GM23338 (cell line): Measurements from ENCODE around the gene CRYL1. TPM values are rescaled to one million over a fixed set of nuclear protein-coding genes. Genes with fewer than 3 reads are reported as not detected.

Source experiments
- ATAC-seq: fragments of 200-7000 bp; cut with Tn5 transposase; 3 replicates; pipeline ENCODE4 v1.9.1; 2020
- DNase-seq: peaks from one replicate; pipeline ENCODE4 v3.0.0-alpha.2; 2015; ENCODE audit warnings: low spot score
- H2AFZ ChIP-seq: fragments of 200-600 bp; sonication (generic); 2 replicates; pipeline ENCODE4 v1.8.0; 2016; ENCODE audit warnings: antibody characterized with exemption, mild to moderate bottlenecking, moderate library complexity
- H3F3A ChIP-seq: fragments of 200-600 bp; sonication (generic); replicated peaks from 2 replicates; pipeline ENCODE4 v1.8.0; 2017; ENCODE audit warnings: antibody characterized with exemption, mixed run types, low read depth
- H3K27ac ChIP-seq: fragments of 200-600 bp; sonication (generic); 2 replicates; pipeline ENCODE4 v1.6.1; 2016; ENCODE audit warnings: low read depth
- H3K27me3 ChIP-seq: fragments of 200-600 bp; sonication (generic); 2 replicates; pipeline ENCODE4 v1.8.0; 2016; ENCODE audit warnings: mild to moderate bottlenecking, mixed run types, moderate library complexity; ENCODE audit not compliant: insufficient read depth
- H3K36me3 ChIP-seq: fragments of 200-600 bp; sonication (generic); 2 replicates; pipeline ENCODE4 v1.8.0; 2016; ENCODE audit warnings: mild to moderate bottlenecking; ENCODE audit not compliant: insufficient read depth
- H3K4me1 ChIP-seq: fragments of 200-600 bp; sonication (generic); 2 replicates; pipeline ENCODE4 v1.8.0; 2016; ENCODE audit warnings: mild to moderate bottlenecking, moderate library complexity; ENCODE audit not compliant: insufficient read depth
- H3K4me2 ChIP-seq: fragments of 200-600 bp; sonication (generic); 2 replicates; pipeline ENCODE4 v1.7.1; 2017; ENCODE audit warnings: mixed run types
- H3K4me3 ChIP-seq: fragments of 200-600 bp; sonication (generic); 2 replicates; pipeline ENCODE4 v1.6.1; 2016; ENCODE audit warnings: mixed run types
- H3K79me2 ChIP-seq: fragments of 200-600 bp; sonication (generic); replicated peaks from 2 replicates; pipeline ENCODE4 v1.8.0; 2017; ENCODE audit warnings: mild to moderate bottlenecking; ENCODE audit not compliant: insufficient read depth
- H3K9me2 ChIP-seq: fragments of 200-600 bp; sonication (generic); 2 replicates; pipeline ENCODE4 v1.8.0; 2017; ENCODE audit not compliant: insufficient read depth
- H4K20me1 ChIP-seq: fragments of 200-600 bp; sonication (generic); replicated peaks from 2 replicates; pipeline ENCODE4 v1.8.0; 2017; ENCODE audit warnings: mild to moderate bottlenecking; ENCODE audit not compliant: insufficient read depth
- H3K27ac Mint-ChIP-seq: 2 replicates; pipeline ENCODE4 v1.8.0; 2020; ENCODE audit warnings: inconsistent platforms, mild to moderate bottlenecking, moderate library complexity, mixed read lengths
- H3K27me3 Mint-ChIP-seq: 3 replicates; pipeline ENCODE4 v1.8.0; 2022; ENCODE audit warnings: low read depth, mild to moderate bottlenecking, moderate library complexity, mixed read lengths, inconsistent platforms; ENCODE audit not compliant: insufficient read depth, poor library complexity
- H3K36me3 Mint-ChIP-seq: 3 replicates; pipeline ENCODE4 v1.8.0; 2021; ENCODE audit warnings: low read depth, mild to moderate bottlenecking, inconsistent platforms, moderate library complexity, mixed read lengths
- H3K4me1 Mint-ChIP-seq: 3 replicates; pipeline ENCODE4 v1.8.0; 2020; ENCODE audit warnings: mild to moderate bottlenecking, inconsistent platforms, mixed read lengths
- H3K4me3 Mint-ChIP-seq: 3 replicates; pipeline ENCODE4 v1.8.0; 2021; ENCODE audit warnings: moderate library complexity, mild to moderate bottlenecking, inconsistent platforms, mixed read lengths
- H3K9me3 Mint-ChIP-seq: 3 replicates; pipeline ENCODE4 v1.8.0; 2020; ENCODE audit warnings: moderate library complexity, mild to moderate bottlenecking, inconsistent platforms, mixed read lengths
- EZH2phosphoT487 ChIP-seq: fragments of 200-600 bp; sonication (generic); IDR thresholded peaks from one replicate; pipeline ENCODE4 v1.8.1; 2018; ENCODE audit warnings: antibody characterized with exemption; ENCODE audit not compliant: unreplicated experiment
- JUNB ChIP-seq: IDR thresholded peaks from one replicate; pipeline ENCODE4 v1.6.1; 2016; ENCODE audit warnings: antibody characterized with exemption; ENCODE audit not compliant: unreplicated experiment
- STAT1 ChIP-seq: IDR thresholded peaks from one replicate; pipeline ENCODE4 v1.6.1; 2016; ENCODE audit warnings: antibody characterized with exemption; ENCODE audit not compliant: unreplicated experiment
- polyA plus RNA-seq: library from polyadenylated mRNA; unstranded; fragments of >200 nt; fragmentation: Nextera tagmentation; extraction: Ambion mirVana; gene quantifications from 2 replicates; pipeline ENCODE4 v1.2.1, GENCODE V29; 2016
- total RNA-seq: library from RNA; depleted of rRNA; stranded (reverse); fragments of >200 nt; shearing (Covaris generic); gene quantifications from 2 replicates; pipeline ENCODE4 v1.2.3, GENCODE V29; 2014
- TF ChIP-seq, protein P1 (sequence below): fragments of 250-450 bp; sonication (Bioruptor Pico); IDR thresholded peaks from 2 replicates; pipeline ENCODE4 v1.5.0; 2020; ENCODE audit warnings: mild to moderate bottlenecking, moderate library complexity
- TF ChIP-seq, protein P2 (sequence below), 2 experiments: fragments of 200-600 bp in 1 of 2; sonication (generic) in 1 of 2; conservative IDR thresholded peaks; 2 replicates each; pipeline versions ENCODE4 v1.5.1 to v1.6.1; 2016 to 2017; ENCODE audit warnings: antibody characterized with exemption in 2 of 2, low read depth in 2 of 2, mild to moderate bottlenecking in 2 of 2, moderate library complexity in 1 of 2

Gene CRYL1
- total and polyA plus RNA-seq, 2 experiments from 2014 or later, result 2.2 to 2.6 TPM

GRCh38 chr13:20528452-20528851 is 2.8 kb upstream of the CRYL1 start (continued):
- TF ChIP-seq, protein P1, sequence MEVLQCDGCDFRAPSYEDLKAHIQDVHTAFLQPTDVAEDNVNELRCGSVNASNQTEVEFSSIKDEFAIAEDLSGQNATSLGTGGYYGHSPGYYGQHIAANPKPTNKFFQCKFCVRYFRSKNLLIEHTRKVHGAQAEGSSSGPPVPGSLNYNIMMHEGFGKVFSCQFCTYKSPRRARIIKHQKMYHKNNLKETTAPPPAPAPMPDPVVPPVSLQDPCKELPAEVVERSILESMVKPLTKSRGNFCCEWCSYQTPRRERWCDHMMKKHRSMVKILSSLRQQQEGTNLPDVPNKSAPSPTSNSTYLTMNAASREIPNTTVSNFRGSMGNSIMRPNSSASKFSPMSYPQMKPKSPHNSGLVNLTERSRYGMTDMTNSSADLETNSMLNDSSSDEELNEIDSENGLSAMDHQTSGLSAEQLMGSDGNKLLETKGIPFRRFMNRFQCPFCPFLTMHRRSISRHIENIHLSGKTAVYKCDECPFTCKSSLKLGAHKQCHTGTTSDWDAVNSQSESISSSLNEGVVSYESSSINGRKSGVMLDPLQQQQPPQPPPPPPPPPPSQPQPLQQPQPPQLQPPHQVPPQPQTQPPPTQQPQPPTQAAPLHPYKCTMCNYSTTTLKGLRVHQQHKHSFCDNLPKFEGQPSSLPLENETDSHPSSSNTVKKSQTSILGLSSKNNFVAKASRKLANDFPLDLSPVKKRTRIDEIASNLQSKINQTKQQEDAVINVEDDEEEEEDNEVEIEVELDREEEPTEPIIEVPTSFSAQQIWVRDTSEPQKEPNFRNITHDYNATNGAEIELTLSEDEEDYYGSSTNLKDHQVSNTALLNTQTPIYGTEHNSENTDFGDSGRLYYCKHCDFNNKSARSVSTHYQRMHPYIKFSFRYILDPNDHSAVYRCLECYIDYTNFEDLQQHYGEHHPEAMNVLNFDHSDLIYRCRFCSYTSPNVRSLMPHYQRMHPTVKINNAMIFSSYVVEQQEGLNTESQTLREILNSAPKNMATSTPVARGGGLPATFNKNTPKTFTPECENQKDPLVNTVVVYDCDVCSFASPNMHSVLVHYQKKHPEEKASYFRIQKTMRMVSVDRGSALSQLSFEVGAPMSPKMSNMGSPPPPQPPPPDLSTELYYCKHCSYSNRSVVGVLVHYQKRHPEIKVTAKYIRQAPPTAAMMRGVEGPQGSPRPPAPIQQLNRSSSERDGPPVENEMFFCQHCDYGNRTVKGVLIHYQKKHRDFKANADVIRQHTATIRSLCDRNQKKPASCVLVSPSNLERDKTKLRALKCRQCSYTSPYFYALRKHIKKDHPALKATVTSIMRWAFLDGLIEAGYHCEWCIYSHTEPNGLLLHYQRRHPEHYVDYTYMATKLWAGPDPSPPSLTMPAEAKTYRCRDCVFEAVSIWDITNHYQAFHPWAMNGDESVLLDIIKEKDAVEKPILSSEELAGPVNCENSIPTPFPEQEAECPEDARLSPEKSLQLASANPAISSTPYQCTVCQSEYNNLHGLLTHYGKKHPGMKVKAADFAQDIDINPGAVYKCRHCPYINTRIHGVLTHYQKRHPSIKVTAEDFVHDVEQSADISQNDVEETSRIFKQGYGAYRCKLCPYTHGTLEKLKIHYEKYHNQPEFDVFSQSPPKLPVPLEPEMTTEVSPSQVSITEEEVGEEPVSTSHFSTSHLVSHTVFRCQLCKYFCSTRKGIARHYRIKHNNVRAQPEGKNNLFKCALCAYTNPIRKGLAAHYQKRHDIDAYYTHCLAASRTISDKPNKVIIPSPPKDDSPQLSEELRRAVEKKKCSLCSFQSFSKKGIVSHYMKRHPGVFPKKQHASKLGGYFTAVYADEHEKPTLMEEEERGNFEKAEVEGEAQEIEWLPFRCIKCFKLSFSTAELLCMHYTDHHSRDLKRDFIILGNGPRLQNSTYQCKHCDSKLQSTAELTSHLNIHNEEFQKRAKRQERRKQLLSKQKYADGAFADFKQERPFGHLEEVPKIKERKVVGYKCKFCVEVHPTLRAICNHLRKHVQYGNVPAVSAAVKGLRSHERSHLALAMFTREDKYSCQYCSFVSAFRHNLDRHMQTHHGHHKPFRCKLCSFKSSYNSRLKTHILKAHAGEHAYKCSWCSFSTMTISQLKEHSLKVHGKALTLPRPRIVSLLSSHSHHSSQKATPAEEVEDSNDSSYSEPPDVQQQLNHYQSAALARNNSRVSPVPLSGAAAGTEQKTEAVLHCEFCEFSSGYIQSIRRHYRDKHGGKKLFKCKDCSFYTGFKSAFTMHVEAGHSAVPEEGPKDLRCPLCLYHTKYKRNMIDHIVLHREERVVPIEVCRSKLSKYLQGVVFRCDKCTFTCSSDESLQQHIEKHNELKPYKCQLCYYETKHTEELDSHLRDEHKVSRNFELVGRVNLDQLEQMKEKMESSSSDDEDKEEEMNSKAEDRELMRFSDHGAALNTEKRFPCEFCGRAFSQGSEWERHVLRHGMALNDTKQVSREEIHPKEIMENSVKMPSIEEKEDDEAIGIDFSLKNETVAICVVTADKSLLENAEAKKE (CRISPR knock-in tag), result no peak
- no peak for TF ChIP-seq JUNB
- no peak for TF ChIP-seq STAT1
- TF ChIP-seq, protein P2, sequence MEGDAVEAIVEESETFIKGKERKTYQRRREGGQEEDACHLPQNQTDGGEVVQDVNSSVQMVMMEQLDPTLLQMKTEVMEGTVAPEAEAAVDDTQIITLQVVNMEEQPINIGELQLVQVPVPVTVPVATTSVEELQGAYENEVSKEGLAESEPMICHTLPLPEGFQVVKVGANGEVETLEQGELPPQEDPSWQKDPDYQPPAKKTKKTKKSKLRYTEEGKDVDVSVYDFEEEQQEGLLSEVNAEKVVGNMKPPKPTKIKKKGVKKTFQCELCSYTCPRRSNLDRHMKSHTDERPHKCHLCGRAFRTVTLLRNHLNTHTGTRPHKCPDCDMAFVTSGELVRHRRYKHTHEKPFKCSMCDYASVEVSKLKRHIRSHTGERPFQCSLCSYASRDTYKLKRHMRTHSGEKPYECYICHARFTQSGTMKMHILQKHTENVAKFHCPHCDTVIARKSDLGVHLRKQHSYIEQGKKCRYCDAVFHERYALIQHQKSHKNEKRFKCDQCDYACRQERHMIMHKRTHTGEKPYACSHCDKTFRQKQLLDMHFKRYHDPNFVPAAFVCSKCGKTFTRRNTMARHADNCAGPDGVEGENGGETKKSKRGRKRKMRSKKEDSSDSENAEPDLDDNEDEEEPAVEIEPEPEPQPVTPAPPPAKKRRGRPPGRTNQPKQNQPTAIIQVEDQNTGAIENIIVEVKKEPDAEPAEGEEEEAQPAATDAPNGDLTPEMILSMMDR (conservative IDR thresholded peaks at IDR 0.05; ENCODE audit: low read depth in 2 of 2), result no peak
- TF ChIP-seq EZH2phosphoT487, result no peak

DNA sequence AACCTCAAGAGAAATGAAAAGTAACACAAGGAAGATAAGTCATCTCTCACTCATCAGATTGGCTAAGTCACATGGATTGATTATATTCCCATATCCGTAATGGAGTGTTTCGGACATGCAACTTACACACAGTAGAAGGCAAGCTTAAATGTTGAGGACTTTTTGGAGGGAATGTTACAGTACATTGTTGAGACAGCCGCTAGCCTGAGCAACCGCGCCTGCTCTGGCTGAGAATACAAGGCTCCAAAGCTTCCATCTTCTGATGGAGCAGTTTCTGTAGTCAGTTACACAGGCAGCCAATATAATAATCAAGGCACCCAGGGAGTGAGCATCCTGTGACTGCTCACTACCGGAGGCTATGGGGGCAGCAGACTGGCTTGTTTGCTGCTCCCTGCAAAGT is 1.0 kb upstream of the CRYL1 start:
- H3K79me2 ChIP-seq, result no peaks in the 10 kb centered on the region
- peak overlapping the region; percentile 100; the same call in 1 of the 2 replicates for H2AFZ ChIP-seq
- H3K4me2 ChIP-seq, result peak overlapping the region; percentile 92
- Mint-ChIP-seq H3K27me3 (peaks cover 27% of the 10 kb centered on the region), H3K4me1 (peaks cover 18% of the 10 kb centered on the region), H3K36me3 (peaks cover 6% of the 10 kb centered on the region; the same call in 2 of the 3 replicates), H3K9me3 (peaks cover 7% of the 10 kb centered on the region; the same call in 2 of the 3 replicates), H3K4me3 (peak overlapping the region; percentile 67; the same call in 2 of the 3 replicates), H3K27ac (no peak overlapping the region)
- H3F3A ChIP-seq, result no peaks in the 10 kb centered on the region
- H3K4me1 ChIP-seq, result peaks cover 27% of the 10 kb centered on the region
- H3K9me2 ChIP-seq, result no peaks in the 10 kb centered on the region
- H3K4me3 ChIP-seq, result peak overlapping the region; percentile 77
- DNase-seq (no peak), ATAC-seq (no peak)
- H3K36me3 ChIP-seq, result no peaks in the 10 kb centered on the region
- H3K27ac ChIP-seq, result no peak overlapping the region
- peaks cover 40% of the 10 kb centered on the region for H3K27me3 ChIP-seq
- no peaks in the 10 kb centered on the region for H4K20me1 ChIP-seq
- TF ChIP-seq, protein P1 (CRISPR knock-in tag), result no peak
- no peak for TF ChIP-seq STAT1
